Measurements from ENCODE around the gene MYMK.
"Not testable (repeated sequence)": the region's sequence is repeated elsewhere in the genome, so short reads cannot be mapped to it uniquely, and the experiment has no call there.

Gene MYMK, protein sequence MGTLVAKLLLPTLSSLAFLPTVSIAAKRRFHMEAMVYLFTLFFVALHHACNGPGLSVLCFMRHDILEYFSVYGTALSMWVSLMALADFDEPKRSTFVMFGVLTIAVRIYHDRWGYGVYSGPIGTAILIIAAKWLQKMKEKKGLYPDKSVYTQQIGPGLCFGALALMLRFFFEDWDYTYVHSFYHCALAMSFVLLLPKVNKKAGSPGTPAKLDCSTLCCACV

DNA sequence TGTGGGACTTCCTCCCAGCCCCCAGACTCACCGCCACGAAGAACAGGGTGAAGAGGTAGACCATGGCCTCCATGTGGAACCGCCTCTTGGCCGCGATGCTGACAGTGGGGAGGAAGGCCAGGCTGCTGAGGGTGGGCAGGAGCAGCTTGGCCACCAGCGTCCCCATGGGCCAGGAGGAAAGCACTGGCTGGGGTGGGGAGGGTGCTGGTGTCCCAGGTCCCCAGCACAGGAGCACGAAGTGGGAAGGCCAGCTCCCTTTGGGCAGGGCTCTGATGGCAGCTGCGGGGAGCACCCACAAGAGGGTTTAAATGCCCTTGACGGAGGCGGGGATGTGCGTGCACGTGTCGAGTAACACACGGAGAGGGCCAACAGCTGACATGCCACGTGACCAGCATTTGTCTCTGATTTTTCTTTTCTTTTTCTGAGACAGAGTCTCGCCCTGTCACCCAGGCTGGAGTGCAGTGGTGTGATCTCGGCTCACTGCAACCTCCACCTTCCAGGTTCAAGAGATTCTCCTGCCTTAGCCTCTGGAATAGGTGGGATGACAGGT lies at the start of gene MYMK:
Gene MYMK, minus strand, starts transcription at position 281 of the 550 bp plus-strand sequence. Its CDS starts 115 bp downstream, at position 166.
- DNase-seq = no peak

DNA sequence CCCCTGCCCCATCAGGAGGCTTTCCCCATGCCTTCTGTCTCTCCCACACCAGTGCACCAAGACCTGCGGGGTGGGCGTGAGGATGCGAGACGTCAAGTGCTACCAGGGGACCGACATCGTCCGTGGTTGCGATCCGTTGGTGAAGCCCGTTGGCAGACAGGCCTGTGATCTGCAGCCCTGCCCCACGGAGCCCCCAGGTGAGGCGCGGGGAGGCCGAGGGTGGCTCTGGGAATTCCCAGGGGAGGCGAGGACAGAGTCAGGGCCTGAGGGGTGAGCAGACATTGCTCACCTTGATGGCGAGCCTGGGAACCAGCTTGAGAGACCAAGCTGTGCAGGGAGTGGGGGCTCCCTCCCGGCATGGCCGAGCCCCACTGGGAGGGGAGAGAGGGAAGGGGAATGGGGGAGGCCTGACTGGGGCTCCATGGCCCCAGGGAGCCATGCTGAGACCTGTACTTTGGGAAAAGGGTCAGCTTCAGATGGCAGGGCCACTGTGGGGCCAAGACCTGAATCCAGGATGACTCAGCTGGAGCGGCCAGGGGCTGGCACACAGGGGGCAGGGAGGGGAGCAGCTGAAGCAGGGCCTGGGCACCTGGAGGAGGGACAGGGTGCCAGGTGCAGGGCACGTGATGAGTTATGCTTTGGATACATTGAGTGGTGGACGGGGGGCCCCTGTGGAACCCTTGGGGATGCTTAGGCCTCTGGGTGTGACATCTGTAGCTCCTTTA lies 49.2 kb upstream of the MYMK start:
- no peak for DNase-seq

DNA sequence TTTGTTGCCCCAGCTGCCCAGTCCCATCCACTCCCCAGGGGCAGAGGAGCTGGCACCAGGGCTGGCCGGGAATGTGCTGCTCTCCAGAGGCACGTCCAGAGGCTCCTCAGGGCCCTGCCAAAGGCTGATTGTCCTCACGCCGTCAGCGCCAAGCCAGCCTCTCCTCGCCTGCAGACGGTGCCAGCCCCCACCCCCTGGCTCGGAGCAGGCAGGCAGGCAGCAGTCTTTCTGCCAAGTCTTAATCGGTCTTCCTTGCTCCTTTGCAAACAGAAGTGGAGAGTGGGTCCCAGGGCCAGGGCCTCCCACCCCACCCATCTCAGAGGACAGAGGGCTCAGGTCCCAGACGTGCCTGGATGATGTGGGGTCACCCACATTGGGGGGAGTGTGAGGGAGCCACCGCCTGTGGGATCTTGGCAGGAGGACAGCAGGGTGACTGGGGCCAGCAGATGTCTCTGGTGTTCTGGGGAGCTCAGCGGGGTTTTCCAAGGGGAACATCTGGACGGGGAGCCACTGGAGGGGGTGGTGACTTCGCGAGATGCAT lies 48.1 kb upstream of the MYMK start:
- no peak for DNase-seq

DNA sequence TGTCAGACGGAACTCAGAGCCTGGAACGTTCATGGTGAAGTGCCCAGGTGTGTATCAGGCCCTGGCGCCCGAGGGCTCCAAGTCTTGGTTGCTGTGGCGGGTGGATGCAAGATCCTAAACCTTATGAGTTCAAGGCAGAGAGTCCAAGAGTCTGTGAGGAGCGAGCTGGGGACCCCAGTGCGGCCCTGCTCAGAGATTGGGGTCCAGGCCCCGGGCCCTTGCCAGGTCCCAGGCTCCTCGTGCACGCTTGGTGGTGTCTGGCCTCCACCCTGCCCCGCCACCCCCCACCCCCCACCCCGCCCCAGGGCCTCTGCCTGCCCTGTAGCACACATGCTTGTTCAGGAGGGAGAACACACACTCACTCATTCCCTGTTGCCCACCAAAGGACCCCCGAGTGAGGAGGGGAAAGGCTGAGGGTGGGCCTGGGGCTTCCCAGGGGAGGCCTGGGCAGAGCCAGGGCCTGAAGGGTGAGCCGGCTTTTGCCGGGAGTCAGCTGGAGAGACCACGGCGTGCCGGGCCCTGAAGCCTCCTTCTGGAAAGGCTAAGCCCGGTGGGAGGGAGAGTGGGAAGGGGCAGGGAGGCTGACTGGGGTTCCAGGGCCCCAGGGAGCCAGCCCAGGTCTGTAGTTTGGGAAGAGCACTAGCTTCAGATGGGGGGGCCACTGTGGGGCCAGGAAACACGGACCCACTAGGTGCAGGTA lies 47.3 kb upstream of the MYMK start:
- no peak for DNase-seq

DNA sequence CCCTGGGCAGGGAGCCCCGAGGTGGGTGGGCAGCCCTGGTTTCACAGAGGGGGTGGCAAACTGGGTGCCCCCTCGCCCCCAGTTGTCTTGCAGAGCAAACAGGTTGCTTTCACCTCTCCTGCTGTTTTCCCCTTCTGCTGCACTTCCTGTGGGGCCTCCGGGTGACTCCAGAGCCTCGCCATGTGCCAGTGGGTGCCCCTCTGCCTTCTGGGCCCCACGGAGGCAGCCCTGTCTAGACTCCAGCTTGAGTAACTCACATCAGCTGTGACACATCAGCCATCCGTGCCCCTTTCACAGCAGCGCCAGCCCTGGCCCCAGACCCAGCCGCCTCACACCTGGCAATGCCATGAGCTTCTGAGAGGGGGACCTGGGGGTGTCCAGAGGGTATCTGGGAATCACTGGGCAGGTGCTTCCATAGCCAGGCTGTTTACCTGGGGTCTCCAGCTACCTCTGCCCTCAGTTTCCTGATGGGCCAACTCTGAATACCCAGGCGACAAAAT lies 46.7 kb upstream of the MYMK start:
- DNase-seq = no peak

DNA sequence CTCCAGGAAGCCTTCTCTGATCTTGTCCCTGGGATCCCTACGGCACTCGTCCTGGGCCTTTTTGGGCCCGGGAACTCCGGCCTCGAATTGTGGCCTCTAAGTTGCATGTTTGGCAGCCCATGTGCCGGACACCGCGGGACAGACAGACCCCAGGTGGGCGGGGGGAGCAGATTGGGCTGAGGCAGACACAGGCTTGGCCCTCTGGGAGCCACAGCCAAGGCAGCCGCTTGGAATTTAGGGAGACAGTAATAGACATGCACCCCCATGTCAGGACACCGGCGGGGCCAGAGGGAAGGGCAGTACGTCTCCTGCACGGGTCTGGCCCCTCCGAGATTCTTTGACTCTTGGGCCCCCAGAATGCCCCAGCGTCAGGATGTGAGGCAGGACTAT lies 45.9 kb upstream of the MYMK start:
- no peak for DNase-seq

DNA sequence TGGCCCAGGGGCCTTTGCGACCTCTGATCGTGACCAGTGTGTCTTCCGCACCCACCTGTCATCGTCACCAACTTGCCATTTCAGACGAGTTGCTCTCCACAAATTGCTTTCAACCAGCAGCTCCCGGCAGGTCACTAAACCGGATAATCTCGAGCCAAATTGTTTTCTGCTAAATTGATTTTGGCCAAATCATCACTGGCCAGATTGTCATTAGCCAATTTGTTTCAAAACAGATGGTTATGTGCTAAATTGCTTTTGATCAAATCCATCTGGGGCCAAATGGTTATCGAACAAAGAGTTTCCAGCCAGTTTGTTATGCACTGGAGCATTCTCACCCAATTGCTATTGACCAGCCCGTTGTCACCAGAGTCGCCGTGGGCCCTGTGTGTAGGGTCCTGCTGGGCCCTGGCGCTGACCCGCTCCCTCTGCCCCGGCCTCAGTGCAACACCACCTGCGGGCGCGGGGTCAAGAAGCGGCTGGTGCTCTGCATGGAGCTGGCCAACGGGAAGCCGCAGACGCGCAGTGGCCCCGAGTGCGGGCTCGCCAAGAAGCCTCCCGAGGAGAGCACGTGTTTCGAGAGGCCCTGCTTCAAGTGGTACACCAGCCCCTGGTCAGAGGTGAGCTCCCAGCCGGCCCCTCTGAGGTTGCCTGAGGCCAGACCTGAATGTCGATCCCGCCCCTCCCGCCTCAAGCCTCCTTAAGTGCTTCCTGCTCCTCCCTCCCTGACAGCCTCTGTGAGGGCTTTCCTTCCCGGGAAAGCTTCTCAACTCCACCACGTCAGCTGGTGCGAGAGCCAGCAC lies 45.3 kb upstream of the MYMK start:
- DNase-seq = no peak

DNA sequence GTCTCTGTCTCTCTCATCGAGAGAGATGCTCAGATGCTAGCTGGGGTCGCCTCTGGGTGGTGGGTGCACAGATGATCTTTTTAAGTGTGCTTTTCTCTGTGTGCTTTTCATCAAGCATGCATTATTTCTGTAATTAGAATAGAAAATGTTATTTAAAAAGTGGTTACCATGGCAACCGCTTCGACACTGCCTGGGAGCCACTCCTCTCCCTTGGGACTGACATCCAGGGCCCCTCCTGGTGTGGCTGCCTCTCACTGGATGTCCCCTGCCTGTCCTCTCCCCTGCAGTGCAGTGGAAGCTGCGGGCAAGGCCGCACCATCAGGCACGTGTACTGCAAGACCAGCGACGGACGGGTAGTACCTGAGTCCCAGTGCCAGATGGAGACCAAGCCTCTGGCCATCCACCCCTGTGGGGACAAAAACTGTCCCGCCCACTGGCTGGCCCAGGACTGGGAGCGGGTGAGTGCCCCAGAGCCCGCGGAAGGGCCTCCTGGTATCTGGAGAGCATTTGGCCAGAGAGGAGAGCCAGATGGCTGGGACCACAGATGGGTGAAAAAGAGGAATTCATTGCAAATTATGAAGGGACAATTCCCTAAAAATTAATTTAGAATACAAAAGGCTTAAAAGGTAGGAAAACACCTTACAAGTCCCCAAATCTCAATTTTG lies 44.5 kb upstream of the MYMK start:
- DNase-seq = no peak

DNA sequence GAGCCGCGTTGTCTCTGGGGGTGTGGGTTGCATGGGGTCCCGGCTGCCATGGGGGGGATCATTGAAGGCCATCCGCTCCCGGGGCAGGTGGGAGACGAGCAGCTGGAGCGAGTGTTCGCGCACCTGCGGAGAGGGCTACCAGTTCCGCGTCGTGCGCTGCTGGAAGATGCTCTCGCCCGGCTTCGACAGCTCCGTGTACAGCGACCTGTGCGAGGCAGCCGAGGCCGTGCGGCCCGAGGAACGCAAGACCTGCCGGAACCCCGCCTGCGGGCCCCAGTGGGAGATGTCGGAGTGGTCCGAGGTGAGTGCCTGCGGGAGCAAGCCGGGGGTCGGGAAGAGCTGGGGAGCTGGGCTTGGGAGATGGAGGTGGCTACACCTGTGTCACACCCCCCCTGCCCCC lies 43.4 kb upstream of the MYMK start:
- DNase-seq = no peak

DNA sequence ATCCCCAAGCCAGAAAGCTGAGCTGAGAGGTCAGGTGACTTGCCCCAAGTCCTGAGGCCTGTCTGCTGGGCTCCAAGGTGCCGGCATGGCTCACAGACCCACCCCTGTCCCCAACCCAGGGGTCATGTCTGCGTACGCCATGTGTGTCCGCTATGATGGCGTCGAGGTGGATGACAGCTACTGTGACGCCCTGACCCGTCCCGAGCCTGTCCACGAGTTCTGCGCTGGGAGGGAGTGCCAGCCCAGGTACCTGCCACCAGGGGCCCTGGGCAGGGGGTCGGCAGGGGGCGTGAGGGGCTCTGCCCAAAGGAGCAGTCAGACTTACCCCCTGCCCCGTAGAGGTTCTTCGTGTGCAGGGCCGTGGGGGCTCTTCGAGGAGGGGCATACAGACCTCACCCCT lies 42.1 kb upstream of the MYMK start:
- DNase-seq = no peak

DNA sequence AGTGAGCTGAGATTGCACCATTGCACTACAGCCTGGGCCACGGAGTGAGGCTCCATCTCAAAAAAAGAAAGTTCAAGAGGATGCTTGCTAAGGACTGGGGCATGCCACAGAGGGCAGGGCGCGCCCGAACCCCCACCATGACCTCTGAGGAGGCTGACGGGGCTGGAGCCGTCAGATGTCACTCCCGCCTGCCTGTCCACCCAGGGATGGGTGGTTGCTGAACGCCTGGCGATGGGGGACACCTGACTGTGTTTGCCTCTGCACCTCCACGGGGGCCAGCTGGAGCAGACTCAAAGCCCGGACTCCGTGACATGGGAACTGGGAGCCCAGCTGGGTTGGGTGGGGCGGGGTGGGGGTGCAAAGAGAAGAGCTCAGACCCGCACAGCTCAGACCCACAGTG lies 41.6 kb upstream of the MYMK start:
- no peak for DNase-seq

DNA sequence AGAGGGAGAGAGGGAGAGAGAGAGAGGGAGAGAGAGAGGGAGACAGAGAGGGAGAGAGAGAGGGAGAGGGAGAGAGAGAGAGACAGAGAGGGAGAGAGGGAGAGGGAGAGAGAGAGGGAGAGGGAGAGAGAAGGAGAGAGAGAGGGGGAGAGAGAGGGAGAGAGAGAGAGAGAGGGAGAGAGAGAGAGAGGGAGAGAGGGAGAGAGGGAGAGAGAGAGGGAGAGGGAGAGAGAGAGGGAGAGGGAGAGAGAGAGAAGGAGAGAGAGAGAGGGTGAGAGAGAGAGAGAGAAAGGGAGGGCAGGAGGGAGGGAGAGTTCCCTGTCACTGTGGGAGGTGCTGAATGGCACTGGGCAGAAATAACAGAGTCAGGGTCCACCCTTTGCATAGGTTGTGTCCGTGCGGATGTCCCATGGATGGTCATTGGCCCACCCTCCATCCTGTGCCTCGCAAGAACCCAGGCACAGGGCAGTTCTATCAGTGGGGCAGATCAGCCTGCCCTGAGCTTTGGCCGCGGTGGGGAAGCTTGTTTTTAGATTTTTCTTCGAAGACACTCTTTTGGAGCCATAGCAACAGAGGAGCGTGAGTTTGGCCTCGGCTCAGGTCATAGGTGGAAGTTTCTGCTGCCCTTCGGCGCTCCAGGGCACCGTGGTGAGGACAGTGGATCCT lies 39.8 kb upstream of the MYMK start:
- no peak for DNase-seq

DNA sequence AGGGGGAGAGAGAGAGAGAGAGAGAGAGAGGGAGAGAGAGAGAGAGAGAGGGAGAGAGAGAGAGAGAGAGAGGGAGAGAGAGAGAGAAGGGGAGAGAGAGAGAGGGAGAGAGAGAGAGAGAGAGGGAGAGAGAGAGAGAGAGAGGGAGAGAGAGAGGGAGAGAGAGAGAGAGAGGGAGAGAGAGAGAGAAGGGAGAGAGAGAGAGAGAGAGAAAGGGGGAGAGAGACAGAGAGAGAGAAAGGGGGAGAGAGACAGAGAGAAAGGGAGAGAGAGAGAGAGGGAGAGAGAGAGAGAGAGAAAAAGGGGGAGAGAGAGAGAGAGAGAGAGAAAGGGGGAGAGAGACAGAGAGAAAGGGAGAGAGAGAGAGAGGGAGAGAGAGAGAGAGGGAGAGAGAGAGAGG lies 39.1 kb upstream of the MYMK start:
- DNase-seq = not testable (repeated sequence)

DNA sequence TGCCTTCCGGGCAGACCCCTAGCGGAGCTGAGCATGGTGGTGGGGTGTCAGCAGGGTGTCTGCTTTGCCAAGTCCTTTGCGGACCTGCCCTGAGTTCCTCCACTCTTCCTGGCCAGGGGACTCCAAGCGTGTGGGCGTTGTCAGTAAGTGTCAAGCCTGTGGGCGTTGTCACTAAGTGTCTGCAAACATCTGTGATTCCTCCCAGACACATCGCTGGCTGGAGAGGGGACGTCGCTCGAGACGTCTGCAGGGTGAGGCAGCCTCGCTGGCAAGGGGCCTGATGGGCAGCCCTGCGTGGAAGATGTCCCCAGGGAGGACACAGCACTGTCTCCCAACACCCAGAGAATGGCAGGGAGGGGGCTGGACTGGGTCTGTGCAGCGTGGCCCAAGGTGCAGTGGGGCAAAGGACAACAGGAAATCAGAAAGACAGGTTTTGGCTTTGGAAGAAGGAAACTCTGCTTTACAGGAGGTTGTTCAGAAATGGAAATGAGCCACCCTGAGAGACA lies 38.6 kb upstream of the MYMK start:
- no peak for DNase-seq

DNA sequence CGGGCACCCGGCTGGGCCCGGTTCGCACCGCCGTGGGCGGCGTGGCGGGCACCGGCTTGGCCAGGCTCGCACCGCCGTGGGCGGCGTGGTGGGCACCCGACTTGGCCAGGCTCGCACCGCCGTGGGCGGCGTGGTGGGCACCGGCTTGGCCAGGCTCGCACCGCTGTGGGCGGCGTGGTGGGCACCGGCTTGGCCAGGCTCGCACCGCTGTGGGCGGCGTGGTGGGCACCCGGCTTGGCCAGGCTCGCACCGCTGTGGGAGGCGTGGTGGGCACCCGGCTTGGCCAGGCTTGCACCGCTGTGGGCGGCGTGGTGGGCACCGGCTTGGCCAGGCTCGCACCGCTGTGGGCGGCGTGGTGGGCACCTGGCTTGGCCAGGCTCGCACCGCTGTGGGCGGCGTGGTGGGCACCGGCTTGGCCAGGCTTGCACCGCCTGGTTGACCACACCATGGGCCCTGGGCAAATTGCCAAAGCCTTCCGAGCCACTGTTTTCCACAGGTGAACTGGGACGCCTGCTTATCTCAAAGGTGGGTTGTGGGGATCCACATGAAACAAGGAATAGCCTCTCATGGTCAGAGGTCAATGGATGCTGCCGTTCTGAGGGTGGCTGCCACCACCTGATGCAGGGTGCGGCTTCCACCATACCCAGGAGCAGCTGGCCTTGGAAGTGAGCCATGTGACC lies 38.0 kb upstream of the MYMK start:
- no peak for DNase-seq

DNA sequence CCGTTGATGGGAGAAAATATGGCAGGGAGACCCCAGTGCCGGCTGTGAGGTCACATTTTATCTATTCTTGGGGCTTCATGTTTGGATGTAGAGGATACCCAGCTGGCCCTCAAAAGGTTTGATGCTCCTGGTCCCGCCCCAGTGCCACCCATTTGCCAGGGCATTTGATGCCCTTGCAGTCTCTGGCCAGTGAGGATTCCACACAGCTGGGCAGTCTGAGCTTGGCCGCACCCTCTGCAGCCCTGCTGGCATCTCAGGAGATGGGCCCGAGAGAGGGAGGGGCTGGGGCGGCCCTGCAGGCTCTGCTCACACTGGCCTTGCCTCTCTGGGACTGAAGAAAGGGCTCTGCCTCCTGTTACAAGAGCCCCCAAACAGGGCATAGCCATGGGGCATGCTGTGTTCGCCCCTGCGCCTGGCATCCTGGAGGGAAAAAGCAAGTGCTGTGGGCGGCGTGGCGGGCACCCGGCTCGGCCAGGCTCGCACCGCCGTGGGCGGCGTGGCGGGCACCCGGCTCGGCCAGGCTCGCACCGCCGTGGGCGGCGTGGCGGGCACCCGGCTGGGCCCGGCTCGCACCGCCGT lies 37.3 kb upstream of the MYMK start:
- DNase-seq = no peak

DNA sequence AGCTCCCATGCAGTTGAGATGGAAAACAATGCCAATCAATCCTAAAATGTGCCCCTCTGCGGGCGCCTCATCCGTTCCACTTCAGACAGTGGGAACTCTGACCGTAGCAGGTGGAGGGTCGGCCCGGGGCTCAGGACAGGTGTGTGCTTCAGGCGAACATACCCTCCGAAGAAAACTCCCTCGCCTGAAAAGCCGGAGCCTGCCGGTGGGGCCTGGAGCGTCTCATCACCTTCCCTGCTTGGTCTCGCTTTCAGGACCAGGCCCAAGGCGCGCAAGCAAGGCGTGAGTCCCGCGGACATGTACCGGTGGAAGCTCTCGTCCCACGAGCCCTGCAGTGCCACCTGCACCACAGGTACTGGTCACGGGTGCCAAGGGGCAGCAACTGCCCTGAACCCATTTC lies 36.2 kb upstream of the MYMK start:
- DNase-seq = no peak

DNA sequence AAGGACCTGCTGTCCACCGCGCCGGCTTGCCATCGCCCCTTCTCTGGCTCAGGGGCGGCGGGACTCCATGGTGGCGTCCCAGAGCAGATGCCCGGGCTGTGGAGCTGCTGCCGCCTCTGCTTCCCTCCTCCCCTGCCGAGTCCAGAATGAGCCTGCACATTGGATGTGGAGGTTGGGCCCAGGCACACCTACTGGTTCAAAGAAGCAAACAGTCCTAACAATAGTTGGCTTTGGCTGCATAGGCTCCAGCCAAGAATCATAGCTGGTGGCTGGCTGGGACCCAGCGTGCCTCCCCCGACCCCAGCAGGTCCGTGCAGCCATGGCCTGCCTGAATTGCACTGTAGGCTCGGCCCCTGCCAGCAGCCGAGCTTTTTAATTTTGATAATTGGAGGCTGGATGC lies 35.6 kb upstream of the MYMK start:
- no peak for DNase-seq

DNA sequence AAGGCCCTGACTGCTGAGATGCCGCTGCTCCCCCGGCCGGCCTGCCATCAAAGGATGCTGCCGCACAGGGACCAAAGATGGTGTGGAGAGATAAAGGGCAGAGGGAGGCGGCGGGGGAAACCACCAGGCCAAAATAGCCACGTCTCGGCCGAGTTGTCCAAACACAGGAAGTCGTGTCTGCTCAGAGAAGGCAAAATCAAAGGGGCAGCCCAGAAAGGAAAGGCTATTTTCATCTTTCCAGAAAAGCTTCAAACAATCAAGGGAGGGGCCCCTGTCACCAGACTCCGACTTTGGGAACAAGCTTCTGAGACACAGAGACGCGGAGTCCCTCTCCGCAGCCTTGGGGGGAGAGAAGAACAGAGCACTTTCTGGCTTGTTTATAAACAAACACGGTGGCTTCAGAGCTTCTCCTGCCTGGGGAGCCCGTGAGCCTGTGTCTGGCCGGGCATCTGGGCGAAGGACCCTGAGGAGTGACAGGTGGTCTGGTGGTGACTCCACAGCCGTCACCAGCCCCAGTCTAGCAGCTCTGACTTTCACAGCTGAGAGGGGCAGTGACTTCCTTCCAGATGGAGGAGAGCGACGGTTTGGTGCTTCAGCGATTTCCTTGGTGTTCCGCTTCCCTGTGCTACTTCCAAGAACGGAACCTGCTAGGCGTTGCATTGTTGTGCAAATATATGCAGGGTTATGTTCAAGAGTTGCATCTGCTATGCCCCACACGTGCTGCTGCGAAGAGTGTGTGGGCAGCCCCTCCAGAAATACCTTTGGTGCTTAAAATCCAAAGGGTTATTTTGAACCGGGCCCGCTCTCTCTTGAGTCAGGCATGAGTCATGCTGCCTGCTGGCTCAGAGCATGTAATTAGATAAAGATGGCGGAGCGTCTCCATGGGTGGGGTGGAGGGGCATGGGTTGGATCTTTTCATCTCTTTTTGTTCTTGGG lies 33.7 kb upstream of the MYMK start:
- peak; percentile 81 for DNase-seq
